ENCODE results near the gene CHD9NB. TPM values are rescaled to one million over a fixed set of nuclear protein-coding genes. Genes with fewer than 3 reads are reported as not detected.
"Not testable (repeated sequence)": the region's sequence is repeated elsewhere in the genome, so short reads cannot be mapped to it uniquely, and the experiment has no call there.

Gene CHD9NB
- total and polyA plus RNA-seq, 11 donors, result 0.21 to 2.3 (median 0.65) TPM; not detected in 1

DNA sequence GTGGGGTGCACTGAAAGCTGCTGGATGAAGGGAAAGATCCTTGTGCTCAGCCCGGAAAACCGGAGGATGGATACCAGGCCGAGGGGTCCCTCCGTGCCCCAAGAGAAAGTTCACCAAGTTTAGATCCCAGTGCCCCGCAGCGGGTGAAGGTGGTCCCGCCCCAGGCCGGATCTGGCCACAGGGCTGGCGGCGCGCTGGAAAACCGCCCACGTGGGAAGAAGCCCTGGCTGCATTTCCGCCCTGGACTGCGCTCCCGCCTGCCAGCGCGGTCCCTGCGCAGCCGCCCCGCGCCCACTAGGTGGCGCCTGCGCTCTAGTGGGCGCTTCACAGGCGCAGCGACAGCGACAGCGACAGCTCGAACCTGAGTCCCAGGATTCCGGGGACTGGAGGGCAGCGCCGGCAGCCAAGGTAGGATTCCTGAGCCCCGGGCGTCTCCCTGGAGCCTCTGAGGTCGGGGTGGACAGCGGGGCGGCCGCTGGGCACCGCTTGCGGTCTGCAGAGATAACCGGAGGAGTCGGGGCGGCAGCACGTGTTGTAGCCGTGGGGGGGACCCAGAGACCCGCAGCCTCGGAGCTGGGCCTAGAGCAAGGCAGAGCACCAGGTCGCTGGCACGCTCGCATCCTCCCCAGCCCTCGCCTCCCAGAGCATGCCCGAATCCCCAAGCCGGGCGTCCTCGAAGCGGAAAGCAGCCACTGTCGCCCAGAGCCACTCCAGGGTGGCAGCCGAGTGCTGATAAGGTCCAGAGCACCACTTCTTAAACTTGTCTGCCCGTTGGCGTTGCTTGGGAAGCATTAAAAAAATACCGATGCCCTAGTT is 2.2 kb upstream of the CHD9NB start, which contains the start of gene CHD9:
TSS of gene CHD9 (plus strand) at position 322 of the 816 bp plus-strand sequence. CDS start 101,099 bp downstream, outside the sequence.
- ATAC-seq, result peak; percentile 81 to 94 (median 92)
- H3K27me3 ChIP-seq, result no peaks in the 10 kb centered on the region
- intact Hi-C loops (cut with DNase I), result loop anchor here (1.0 to 10.0 kb wide), 21 partner anchors 37 to 450 kb away; partner anchors contain the start of gene AKTIP (in 1 of the 10)

DNA sequence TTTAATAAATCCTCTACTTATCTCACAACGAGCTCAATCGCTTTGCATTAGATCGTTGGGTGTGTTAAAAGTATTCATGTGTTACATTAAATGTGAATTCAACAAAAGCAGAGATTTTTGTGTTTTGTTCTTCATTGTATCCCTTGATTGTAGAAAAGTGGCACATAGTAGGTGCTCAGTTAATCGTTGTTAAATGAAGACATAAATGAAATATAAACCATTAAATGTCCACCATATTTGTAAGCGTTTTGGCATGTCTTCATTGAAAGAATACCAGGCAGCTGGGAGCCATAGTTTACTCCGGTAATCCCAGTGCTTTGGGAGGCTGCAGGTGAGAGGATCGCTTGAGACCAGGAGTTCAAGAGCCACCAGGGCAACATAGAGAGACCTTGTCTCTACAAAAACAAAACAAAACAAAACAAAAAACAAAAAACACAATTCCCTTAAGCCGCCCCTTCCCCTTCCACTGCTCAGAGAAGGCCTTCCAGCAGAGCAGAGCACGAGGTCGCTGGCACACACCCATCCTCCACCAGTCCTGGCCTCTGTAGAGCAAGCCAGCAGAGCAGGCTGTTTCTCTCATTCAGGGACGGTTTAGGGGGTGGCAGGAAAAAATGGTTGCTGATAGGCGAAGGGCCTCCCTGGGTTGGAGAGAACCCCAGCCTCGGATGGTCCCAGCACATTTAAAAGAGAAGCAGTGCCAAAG is 1.4 kb upstream of the CHD9NB start:
- Histone ChIP-seq H3K27me3 (no peaks in the 10 kb centered on the region), H3K9me3 (no peaks in the 10 kb centered on the region), H3K4me3 (peak overlapping the region; percentile 38 to 93 (median 78)), H3K27ac (peak overlapping the region; percentile 81 to 96 (median 91)), H3K36me3 (no peaks in the 10 kb centered on the region), H3K4me1 (peaks cover 0 to 45% (median 29%) of the 10 kb centered on the region in 12 donors)
- intact Hi-C loops (cut with DNase I), result loop anchor here (2.0 to 10.0 kb wide), 17 partner anchors 45 to 451 kb away; partner anchors contain the start of gene AKTIP (in 1 of the 10)
- TF ChIP-seq, protein P1, sequence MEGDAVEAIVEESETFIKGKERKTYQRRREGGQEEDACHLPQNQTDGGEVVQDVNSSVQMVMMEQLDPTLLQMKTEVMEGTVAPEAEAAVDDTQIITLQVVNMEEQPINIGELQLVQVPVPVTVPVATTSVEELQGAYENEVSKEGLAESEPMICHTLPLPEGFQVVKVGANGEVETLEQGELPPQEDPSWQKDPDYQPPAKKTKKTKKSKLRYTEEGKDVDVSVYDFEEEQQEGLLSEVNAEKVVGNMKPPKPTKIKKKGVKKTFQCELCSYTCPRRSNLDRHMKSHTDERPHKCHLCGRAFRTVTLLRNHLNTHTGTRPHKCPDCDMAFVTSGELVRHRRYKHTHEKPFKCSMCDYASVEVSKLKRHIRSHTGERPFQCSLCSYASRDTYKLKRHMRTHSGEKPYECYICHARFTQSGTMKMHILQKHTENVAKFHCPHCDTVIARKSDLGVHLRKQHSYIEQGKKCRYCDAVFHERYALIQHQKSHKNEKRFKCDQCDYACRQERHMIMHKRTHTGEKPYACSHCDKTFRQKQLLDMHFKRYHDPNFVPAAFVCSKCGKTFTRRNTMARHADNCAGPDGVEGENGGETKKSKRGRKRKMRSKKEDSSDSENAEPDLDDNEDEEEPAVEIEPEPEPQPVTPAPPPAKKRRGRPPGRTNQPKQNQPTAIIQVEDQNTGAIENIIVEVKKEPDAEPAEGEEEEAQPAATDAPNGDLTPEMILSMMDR (IDR thresholded peaks at IDR 0.05), result no peak
- no peak for TF ChIP-seq POLR2A (IDR thresholded peaks at IDR 0.05)
- DNase-seq (peak; percentile 49 to 70 (median 56)), ATAC-seq (peak in 3 of 4 donors; percentile 35 to 46 (median 37))
- 54 to 60% (median 56%) methylated on average over 13 of the region's 13 CpGs for WGBS, 4 donors

More for the DNA sequence above, 2.2 kb upstream of the CHD9NB start, which contains the start of gene CHD9:
- Histone ChIP-seq H3K27ac (peak within 1 kb of the TSS; percentile 81 to 96 (median 91)), H3K4me1 (peaks cover 0 to 45% (median 29%) of the 10 kb centered on the region in 12 donors), H3K9me3 (no peaks in the 10 kb centered on the region), H3K4me3 (peak within 1 kb of the TSS; percentile 38 to 93 (median 78)), H3K36me3 (no peaks in the 10 kb centered on the region)
- TF ChIP-seq, protein P1 (IDR thresholded peaks at IDR 0.05), result peak; percentile 99 to 100 (median 100)
- TF ChIP-seq POLR2A (IDR thresholded peaks at IDR 0.05), result peak in 1 of 2 donors; percentile 27
- 1% methylated on average over 9 to 62 of the region's 62 CpGs for WGBS, 4 donors
- peak; percentile 85 to 93 (median 87) for DNase-seq

DNA sequence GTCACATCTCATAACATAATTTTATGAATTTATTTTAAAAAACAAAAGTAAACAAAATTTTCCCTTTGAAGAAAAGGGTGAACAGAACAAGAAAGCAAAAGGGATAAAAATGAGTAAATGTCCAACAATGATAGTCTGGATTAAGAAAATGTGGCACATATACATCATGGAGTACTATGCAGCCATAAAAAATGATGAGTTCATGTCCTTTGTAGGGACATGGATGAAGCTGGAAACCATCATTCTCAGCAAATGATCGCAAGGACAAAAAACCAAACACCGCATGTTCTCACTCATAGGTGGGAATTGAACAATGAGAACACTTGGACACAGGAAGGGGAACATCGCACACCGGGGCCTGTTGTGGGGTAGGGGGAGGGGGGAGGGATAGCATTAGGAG is 1.4 kb downstream of the CHD9NB start:
- H3K27ac ChIP-seq, H3K27me3 ChIP-seq, H3K36me3 ChIP-seq, ATAC-seq, H3K4me3 ChIP-seq, H3K9me3 ChIP-seq, DNase-seq: not testable (repeated sequence)
- intact Hi-C loops (cut with DNase I), result loop anchor here in 9 of 10 donors (5.0 to 10.0 kb wide), 9 partner anchors 54 to 454 kb away; partner anchors contain the start of gene AKTIP (in 1 of the 9)
- H3K4me1 ChIP-seq, result peaks cover 0 to 20% (median 15%) of the 10 kb centered on the region in 12 donors
- WGBS, 4 donors, result 90 to 97% (median 96%) methylated on average over 4 of the region's 4 CpGs

DNA sequence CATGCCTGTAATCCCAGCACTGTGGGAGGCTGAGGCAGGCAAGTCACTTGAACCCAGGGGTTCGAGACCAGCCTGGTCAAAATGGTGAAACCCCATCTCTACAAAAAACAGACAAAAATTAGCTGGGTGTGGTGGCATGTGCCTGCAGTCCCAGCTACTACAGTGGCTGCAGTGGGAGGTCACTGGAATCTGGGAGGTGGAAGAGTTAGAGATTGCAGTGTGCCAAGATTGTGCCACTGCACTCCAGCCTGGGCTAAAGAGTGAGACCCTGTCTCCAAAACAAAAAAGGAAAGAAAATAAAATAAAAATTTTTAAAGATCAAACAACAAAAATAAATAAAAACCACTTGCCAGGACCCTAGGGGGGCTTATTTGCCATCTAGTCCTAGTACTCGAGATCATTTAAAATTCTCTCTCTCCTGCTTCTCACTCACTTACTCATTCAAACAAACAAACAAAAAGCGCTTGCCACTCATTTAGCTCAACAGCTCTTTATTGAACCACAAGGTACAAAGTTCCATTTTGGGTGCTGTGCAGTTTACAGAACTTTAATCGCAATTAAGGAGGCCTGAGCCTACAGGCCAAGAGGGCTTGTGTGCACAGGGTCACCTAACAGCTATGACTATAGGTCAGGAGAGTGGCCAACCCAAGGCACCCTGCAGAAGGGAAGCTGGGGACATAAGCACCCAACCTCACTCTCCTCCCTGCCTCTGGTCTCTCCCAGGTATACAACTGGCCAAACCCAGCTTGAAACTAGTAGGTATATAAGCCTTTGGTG is 4.4 kb downstream of the CHD9NB start:
- Histone ChIP-seq H3K4me3 (no peak overlapping the region), H3K27ac (no peak overlapping the region), H3K4me1 (peaks cover 0 to 19% (median 6%) of the 10 kb centered on the region in 12 donors), H3K27me3 (peaks cover 0 to 5% (median 0%) of the 10 kb centered on the region in 9 donors), H3K9me3 (no peaks in the 10 kb centered on the region), H3K36me3 (no peaks in the 10 kb centered on the region)
- TF ChIP-seq, protein P1 (IDR thresholded peaks at IDR 0.05), result no peak
- TF ChIP-seq POLR2A (IDR thresholded peaks at IDR 0.05), result no peak
- DNase-seq (no peak), ATAC-seq (no peak)
- WGBS, 4 donors, result 96 to 97% (median 97%) methylated on average over 4 of the region's 4 CpGs
- intact Hi-C loops (cut with DNase I), result loop anchor here in 1 of 10 donors (10.0 kb wide), 1 partner anchor 386 kb away; the partner anchor contains the start of gene RBL2

DNA sequence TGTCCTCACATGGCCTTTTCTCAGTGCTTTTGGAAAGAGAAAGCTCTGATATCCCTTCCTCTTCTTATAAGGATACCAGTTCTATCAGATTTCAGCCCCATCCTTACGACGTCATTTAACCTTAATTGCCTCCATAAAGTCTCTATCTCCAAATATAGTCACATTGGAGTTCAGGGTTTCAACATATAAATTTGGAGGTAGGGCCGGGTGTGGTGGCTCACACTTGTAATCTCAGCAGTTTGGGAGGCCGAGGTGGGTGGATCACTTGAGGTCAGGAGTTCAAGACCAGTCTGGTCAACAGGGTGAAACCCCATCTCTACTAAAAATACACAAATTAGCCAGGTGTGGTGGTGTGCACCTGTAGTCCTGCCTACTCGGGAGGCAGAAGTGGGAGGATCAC is 5.2 kb downstream of the CHD9NB start:
- WGBS, 4 donors, result 94 to 97% (median 95%) methylated on average over 5 of the region's 5 CpGs
- intact Hi-C loops (cut with DNase I), result loop anchor here in 1 of 10 donors (10.0 kb wide), 1 partner anchor 387 kb away; the partner anchor contains the start of gene RBL2
- not testable (repeated sequence) for DNase-seq, H3K4me3 ChIP-seq, H3K36me3 ChIP-seq, ATAC-seq, H3K27me3 ChIP-seq, H3K27ac ChIP-seq, H3K9me3 ChIP-seq
- peaks cover 0 to 25% (median 6%) of the 10 kb centered on the region in 12 donors for H3K4me1 ChIP-seq
